ENCODE results near the gene GOLGA6L25. TPM values are rescaled to one million over a fixed set of nuclear protein-coding genes. Genes with fewer than 3 reads are reported as not detected.

The GOLGA6L25 gene
- polyA plus RNA-seq, 3 donors from 2014 or later, result not detected

Other genes with a start within 250 kb of the GOLGA6L25 start
- 10 to 100 TPM in 1 of 3 donors, 1 to 10 TPM in 2; 4.8 to 13.9 (median 7.6) TPM for gene HERC2, start 231.4 kb upstream of the GOLGA6L25 start, polyA plus RNA-seq
- not detected for gene GOLGA6L24, start 195.5 kb upstream of the GOLGA6L25 start, polyA plus RNA-seq
- gene GOLGA8F, start 174.9 kb upstream of the GOLGA6L25 start, polyA plus RNA-seq, result not detected
- not detected for gene GOLGA8G, start 20.6 kb upstream of the GOLGA6L25 start, polyA plus RNA-seq
- under 1 TPM in 2 of 3 donors, not detected in 1; 0.76 TPM for gene GOLGA8M, start 158.9 kb downstream of the GOLGA6L25 start, polyA plus RNA-seq